ENCODE results near the gene CHPF. TPM values are rescaled to one million over a fixed set of nuclear protein-coding genes. Genes with fewer than 3 reads are reported as not detected.

The CHPF gene
- total and polyA plus RNA-seq, 4 donors = 26.5 to 135 (median 58.2) TPM

DNA sequence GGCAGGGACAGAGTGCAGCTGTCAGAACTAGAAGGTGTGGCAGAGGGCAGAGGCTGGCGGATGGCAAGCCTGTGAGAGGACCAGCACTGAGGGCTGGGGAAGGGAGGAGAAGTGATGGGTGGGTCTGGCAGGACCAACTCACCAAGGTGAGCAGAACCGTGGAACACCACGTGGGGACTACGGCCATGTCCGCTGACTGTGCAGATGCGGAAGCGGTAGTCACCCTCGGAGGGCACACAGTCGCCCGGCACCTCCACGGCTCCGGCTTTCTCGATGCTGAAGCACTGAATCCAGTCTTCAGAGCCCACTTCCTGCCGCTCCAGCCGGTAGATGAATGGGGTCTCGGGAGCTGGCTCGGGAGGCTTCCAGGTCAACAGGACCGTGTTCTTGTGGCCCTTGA is 23.5 kb upstream of the CHPF start:
- no peak overlapping the region for H3K27ac ChIP-seq (ENCODE audit: low read depth in 1 of 2, low read length in 2 of 2)
- no peak overlapping the region for H3K4me3 ChIP-seq (ENCODE audit: low read depth in 1 of 3, low read length in 3 of 3)
- peaks cover 4 to 15% (median 6%) of the 10 kb centered on the region in 4 donors for H3K4me1 ChIP-seq (ENCODE audit: control insufficient read depth in 4 of 4, insufficient read depth in 4 of 4, low read length in 3 of 4)
- 96% methylated on average over 18 of the region's 18 CpGs for WGBS
- H3K9ac ChIP-seq (ENCODE audit: low read depth in 1 of 2, low read length in 2 of 2) = no peak overlapping the region
- DNase-seq (ENCODE audit: low spot score) = no peak
- TF ChIP-seq EGR1 (IDR thresholded peaks at IDR 0.05; ENCODE audit: low read depth in 2 of 2) (no peak), JUND (IDR thresholded peaks at IDR 0.05) (no peak), RAD21 (IDR thresholded peaks at IDR 0.05) (no peak), NR2F2 (IDR thresholded peaks at IDR 0.05) (no peak), ATF3 (IDR thresholded peaks at IDR 0.05) (no peak), SP1 (IDR thresholded peaks at IDR 0.05) (no peak), HNF4A (conservative IDR thresholded peaks at IDR 0.05) (no peak), FOXA1 (IDR thresholded peaks at IDR 0.05) (no peak), HNF4G (IDR thresholded peaks at IDR 0.05) (no peak), YY1 (IDR thresholded peaks at IDR 0.05) (no peak), FOXA2 (IDR thresholded peaks at IDR 0.05) (no peak), REST (IDR thresholded peaks at IDR 0.05) (no peak)
- no peaks in the 10 kb centered on the region for H3K27me3 ChIP-seq (ENCODE audit: control insufficient read depth in 4 of 4, insufficient read depth in 4 of 4, low read length in 3 of 4)
- H3K36me3 ChIP-seq (ENCODE audit: control insufficient read depth in 4 of 4, insufficient read depth in 3 of 4, low read depth in 1 of 4, low read length in 3 of 4) = peaks cover 0 to 6% (median 4%) of the 10 kb centered on the region in 4 donors
- no peaks in the 10 kb centered on the region for H3K9me3 ChIP-seq (ENCODE audit: control insufficient read depth in 4 of 4, low read length in 3 of 4)

DNA sequence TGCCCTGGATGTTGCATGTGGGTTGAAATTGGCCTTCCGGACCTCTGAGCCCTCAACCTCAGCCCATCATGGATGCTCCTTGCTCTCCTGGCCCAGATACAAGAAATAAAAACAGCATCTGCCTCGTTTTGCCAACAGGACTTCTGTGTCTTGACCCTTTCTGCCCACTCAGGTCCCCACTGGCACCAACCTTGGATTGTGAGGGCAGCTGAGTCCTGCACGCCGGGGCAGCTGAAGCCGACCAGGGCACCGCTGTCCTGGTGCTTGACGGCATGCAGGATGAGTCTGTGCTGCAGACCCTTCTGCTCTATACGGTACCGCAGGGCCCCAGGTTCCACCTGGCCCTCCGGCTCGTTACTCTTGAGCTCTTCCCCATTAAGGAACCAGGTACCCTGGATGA is 23.0 kb upstream of the CHPF start:
- Histone ChIP-seq H3K27me3 (ENCODE audit: control insufficient read depth in 4 of 4, insufficient read depth in 4 of 4, low read length in 3 of 4) (no peaks in the 10 kb centered on the region), H3K9me3 (ENCODE audit: control insufficient read depth in 4 of 4, low read length in 3 of 4) (no peaks in the 10 kb centered on the region), H3K27ac (ENCODE audit: low read depth in 1 of 2, low read length in 2 of 2) (no peak overlapping the region), H3K4me1 (ENCODE audit: control insufficient read depth in 4 of 4, insufficient read depth in 4 of 4, low read length in 3 of 4) (peaks cover 1 to 10% (median 3%) of the 10 kb centered on the region in 4 donors), H3K9ac (ENCODE audit: low read depth in 1 of 2, low read length in 2 of 2) (no peak overlapping the region), H3K36me3 (ENCODE audit: control insufficient read depth in 4 of 4, insufficient read depth in 3 of 4, low read depth in 1 of 4, low read length in 3 of 4) (peaks cover 0 to 6% (median 4%) of the 10 kb centered on the region in 4 donors), H3K4me3 (ENCODE audit: low read depth in 1 of 3, low read length in 3 of 3) (no peak overlapping the region)
- TF ChIP-seq NR2F2 (IDR thresholded peaks at IDR 0.05) (no peak), YY1 (IDR thresholded peaks at IDR 0.05) (no peak), SP1 (IDR thresholded peaks at IDR 0.05) (no peak), FOXA1 (IDR thresholded peaks at IDR 0.05) (no peak), FOXA2 (IDR thresholded peaks at IDR 0.05) (no peak), JUND (IDR thresholded peaks at IDR 0.05) (no peak), EGR1 (IDR thresholded peaks at IDR 0.05; ENCODE audit: low read depth in 2 of 2) (no peak), HNF4G (IDR thresholded peaks at IDR 0.05) (no peak), TAF1 (conservative IDR thresholded peaks at IDR 0.05) (no peak)
- TF ChIP-seq, protein P1, sequence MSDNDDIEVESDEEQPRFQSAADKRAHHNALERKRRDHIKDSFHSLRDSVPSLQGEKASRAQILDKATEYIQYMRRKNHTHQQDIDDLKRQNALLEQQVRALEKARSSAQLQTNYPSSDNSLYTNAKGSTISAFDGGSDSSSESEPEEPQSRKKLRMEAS (IDR thresholded peaks at IDR 0.05) = no peak
- 95% methylated on average over 11 of the region's 11 CpGs for WGBS
- DNase-seq (ENCODE audit: low spot score) = no peak

Data from liver (tissue), 9 donors.